ENCODE data around the gene NIM1K. TPM values are rescaled to one million over a fixed set of nuclear protein-coding genes. Genes with fewer than 3 reads are reported as not detected.

Gene NIM1K
- polyA plus RNA-seq, 1 of the 3 experiments (the other 2 are of a cell fraction): 0.16 TPM

- no peak overlapping the region for H3K4me2 ChIP-seq
- H3K4me1 ChIP-seq (ENCODE audit: control insufficient read depth in 1 of 2, insufficient read depth in 2 of 2, low read depth in 1 of 2, low read length in 1 of 2): peaks cover 13 to 35% of the 10 kb centered on the region in 2 experiments; a peak in 3 of 4 replicates
- peaks cover 50% of the 10 kb centered on the region for H3K79me2 ChIP-seq (ENCODE audit: insufficient read depth)
- no peak overlapping the region; a peak in 1 of 4 replicates for H3K27ac ChIP-seq (ENCODE audit: low read depth in 2 of 2, low read length in 1 of 2)
- DNase-seq: no peak
- CTCF ChIA-PET: no interaction called here
- no peak for TF ChIP-seq ELF1 (IDR thresholded peaks at IDR 0.05)
- no peak for TF ChIP-seq TAF1 (IDR thresholded peaks at IDR 0.05; ENCODE audit: borderline replicate concordance, low read depth, low read length)
- H4K20me1 ChIP-seq (ENCODE audit: insufficient read depth): peaks cover 10% of the 10 kb centered on the region; the same call in 1 of the 2 replicates
- no peak overlapping the region for H3K9ac ChIP-seq
- H3K4me3 ChIP-seq (ENCODE audit: low read depth in 2 of 2, low read length in 1 of 2): no peak overlapping the region
- POLR2A ChIA-PET: no interaction called here
- no peaks in the 10 kb centered on the region for H3K9me3 ChIP-seq
- H3K36me3 ChIP-seq (replicated peaks in 1 of 2; ENCODE audit: control insufficient read depth in 1 of 2, insufficient read depth in 2 of 2, low read length in 1 of 2): peaks cover 2 to 7% of the 10 kb centered on the region in 2 experiments
- no peak overlapping the region for H2AFZ ChIP-seq (ENCODE audit: low read depth)
- peaks cover 5% of the 10 kb centered on the region for H3F3A ChIP-seq (replicated peaks; ENCODE audit: insufficient read depth)
- no peaks in the 10 kb centered on the region for H3K9me2 ChIP-seq
- H3K27me3 ChIP-seq (ENCODE audit: insufficient read depth): no peaks in the 10 kb centered on the region
Measured at GRCh38 chr5:43309637-43310036, 117.6 kb downstream of the NIM1K start.

GRCh38 chr5:43312076-43312661, 120.1 kb downstream of the NIM1K start:
- Histone ChIP-seq H3K9ac (peak overlapping the region; percentile 89), H3K4me2 (peak overlapping the region; percentile 87), H3K27ac (ENCODE audit: low read depth in 2 of 2, low read length in 1 of 2) (peak overlapping the region; percentile 81 to 88; a peak in 3 of 4 replicates), H3F3A (replicated peaks; ENCODE audit: insufficient read depth) (no peaks in the 10 kb centered on the region), H4K20me1 (ENCODE audit: insufficient read depth) (peaks cover 10% of the 10 kb centered on the region; the same call in 1 of the 2 replicates), H3K4me3 (ENCODE audit: low read depth in 2 of 2, low read length in 1 of 2) (peak overlapping the region; percentile 79 to 92), H3K9me3 (no peaks in the 10 kb centered on the region), H3K9me2 (no peaks in the 10 kb centered on the region), H3K27me3 (ENCODE audit: insufficient read depth) (no peaks in the 10 kb centered on the region), H2AFZ (ENCODE audit: low read depth) (peak overlapping the region; percentile 81), H3K4me1 (ENCODE audit: control insufficient read depth in 1 of 2, insufficient read depth in 2 of 2, low read depth in 1 of 2, low read length in 1 of 2) (peaks cover 13 to 27% of the 10 kb centered on the region in 2 experiments; a peak in 3 of 4 replicates), H3K36me3 (replicated peaks in 1 of 2; ENCODE audit: control insufficient read depth in 1 of 2, insufficient read depth in 2 of 2, low read length in 1 of 2) (peaks cover 2 to 7% of the 10 kb centered on the region in 2 experiments), H3K79me2 (ENCODE audit: insufficient read depth) (peaks cover 42% of the 10 kb centered on the region)
- TF ChIP-seq YY1 (IDR thresholded peaks at IDR 0.05; ENCODE audit: low read depth): no peak
- TF ChIP-seq RAD21 (IDR thresholded peaks at IDR 0.05; ENCODE audit: low read length): no peak
- TF ChIP-seq REST (IDR thresholded peaks at IDR 0.05; ENCODE audit: low read depth, low read length): no peak
- TF ChIP-seq CTCF (IDR thresholded peaks at IDR 0.05): no peak
- no peak for TF ChIP-seq ELF1 (IDR thresholded peaks at IDR 0.05)
- no peak for TF ChIP-seq RFX5 (IDR thresholded peaks at IDR 0.05; ENCODE audit: low read length)
- TF ChIP-seq FOXJ3 (CRISPR knock-in tag; IDR thresholded peaks at IDR 0.05): no peak
- no peak for TF ChIP-seq ZBTB33 (IDR thresholded peaks at IDR 0.05; ENCODE audit: borderline replicate concordance, low read depth)
- ChIA-PET POLR2A (interaction anchor here (0.5 to 1.9 kb wide), 3 partner anchors 14 to 191 kb away, joined by 3 to 5 read pairs (median 5); partner anchors contain the start of gene ZNF131), CTCF (interaction anchor here (1.3 to 4.0 kb wide), 6 partner anchors 9 to 207 kb away, joined by 3 to 20 read pairs (median 4); no protein-coding TSS in a partner anchor)
- WGBS (ENCODE audit: low lambda C conversion rate): 47% methylated on average over 6 of the region's 6 CpGs
- no peak for DNase-seq
